Measurements from ENCODE around the gene SAMMSON.

SAMMSON gene

GRCh38 chr3:70095260-70095659, 95.7 kb downstream of the SAMMSON start:
- no peak for DNase-seq

- no peak for DNase-seq
Observed at GRCh38 chr3:70096376-70097066, 97.0 kb downstream of the SAMMSON start.

GRCh38 chr3:70097084-70097483, 97.6 kb downstream of the SAMMSON start:
- DNase-seq = no peak

GRCh38 chr3:70108072-70108471, 108.5 kb downstream of the SAMMSON start:
- no peak for DNase-seq

GRCh38 chr3:70108546-70108945, 109.0 kb downstream of the SAMMSON start:
- DNase-seq = no peak

GRCh38 chr3:70110066-70110465, 110.5 kb downstream of the SAMMSON start:
- DNase-seq = no peak

- no peak for DNase-seq
Observed at GRCh38 chr3:70111411-70111810, 111.9 kb downstream of the SAMMSON start.

GRCh38 chr3:70112751-70113150, 113.2 kb downstream of the SAMMSON start:
- DNase-seq = no peak

- DNase-seq = no peak
Observed at GRCh38 chr3:70114431-70114830, 114.9 kb downstream of the SAMMSON start.

GRCh38 chr3:70119879-70120278, 120.3 kb downstream of the SAMMSON start:
- DNase-seq = no peak
